ENCODE measurements around the gene ZER1.

DNA sequence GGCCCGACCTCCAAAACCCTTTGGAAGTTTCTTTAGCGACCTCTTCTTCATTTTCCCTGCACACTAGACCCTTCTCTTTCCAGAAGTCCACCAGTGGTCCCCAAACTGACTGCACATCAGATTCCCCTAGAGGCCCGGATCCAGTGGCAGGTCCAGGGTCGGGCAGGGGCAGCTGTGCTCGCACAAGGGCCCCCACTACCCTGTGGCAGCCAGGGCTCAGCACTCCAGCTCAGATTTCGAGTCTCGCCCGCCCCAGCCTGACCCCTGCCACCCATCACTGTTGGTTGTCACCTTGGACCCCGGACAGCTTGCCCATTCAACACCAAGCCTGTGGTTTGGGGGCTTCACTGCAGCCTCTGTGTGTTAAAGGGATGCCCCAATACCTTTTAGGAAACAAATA lies 40.0 kb downstream of the ZER1 start:
- TF ChIP-seq, protein P1, sequence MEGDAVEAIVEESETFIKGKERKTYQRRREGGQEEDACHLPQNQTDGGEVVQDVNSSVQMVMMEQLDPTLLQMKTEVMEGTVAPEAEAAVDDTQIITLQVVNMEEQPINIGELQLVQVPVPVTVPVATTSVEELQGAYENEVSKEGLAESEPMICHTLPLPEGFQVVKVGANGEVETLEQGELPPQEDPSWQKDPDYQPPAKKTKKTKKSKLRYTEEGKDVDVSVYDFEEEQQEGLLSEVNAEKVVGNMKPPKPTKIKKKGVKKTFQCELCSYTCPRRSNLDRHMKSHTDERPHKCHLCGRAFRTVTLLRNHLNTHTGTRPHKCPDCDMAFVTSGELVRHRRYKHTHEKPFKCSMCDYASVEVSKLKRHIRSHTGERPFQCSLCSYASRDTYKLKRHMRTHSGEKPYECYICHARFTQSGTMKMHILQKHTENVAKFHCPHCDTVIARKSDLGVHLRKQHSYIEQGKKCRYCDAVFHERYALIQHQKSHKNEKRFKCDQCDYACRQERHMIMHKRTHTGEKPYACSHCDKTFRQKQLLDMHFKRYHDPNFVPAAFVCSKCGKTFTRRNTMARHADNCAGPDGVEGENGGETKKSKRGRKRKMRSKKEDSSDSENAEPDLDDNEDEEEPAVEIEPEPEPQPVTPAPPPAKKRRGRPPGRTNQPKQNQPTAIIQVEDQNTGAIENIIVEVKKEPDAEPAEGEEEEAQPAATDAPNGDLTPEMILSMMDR (conservative IDR thresholded peaks at IDR 0.05; ENCODE audit: low read depth, low read length): no peak
- TF ChIP-seq POLR2A (IDR thresholded peaks at IDR 0.05; ENCODE audit: low read depth, low read length) (no peak), RCOR1 (IDR thresholded peaks at IDR 0.05; ENCODE audit: insufficient replicate concordance, low read length) (no peak), RAD21 (IDR thresholded peaks at IDR 0.05; ENCODE audit: low read length) (no peak), RFX5 (IDR thresholded peaks at IDR 0.05; ENCODE audit: low read depth, low read length) (no peak), CEBPB (IDR thresholded peaks at IDR 0.05; ENCODE audit: low read depth, low read length) (no peak), MAFK (IDR thresholded peaks at IDR 0.05; ENCODE audit: low read depth, low read length) (no peak), SMC3 (IDR thresholded peaks at IDR 0.05; ENCODE audit: low read depth, low read length) (no peak), FOS (IDR thresholded peaks at IDR 0.05; ENCODE audit: low read depth, low read length) (no peak), MAZ (IDR thresholded peaks at IDR 0.05; ENCODE audit: borderline replicate concordance, low read depth, low read length) (no peak)
- TF ChIP-seq, protein P2, sequence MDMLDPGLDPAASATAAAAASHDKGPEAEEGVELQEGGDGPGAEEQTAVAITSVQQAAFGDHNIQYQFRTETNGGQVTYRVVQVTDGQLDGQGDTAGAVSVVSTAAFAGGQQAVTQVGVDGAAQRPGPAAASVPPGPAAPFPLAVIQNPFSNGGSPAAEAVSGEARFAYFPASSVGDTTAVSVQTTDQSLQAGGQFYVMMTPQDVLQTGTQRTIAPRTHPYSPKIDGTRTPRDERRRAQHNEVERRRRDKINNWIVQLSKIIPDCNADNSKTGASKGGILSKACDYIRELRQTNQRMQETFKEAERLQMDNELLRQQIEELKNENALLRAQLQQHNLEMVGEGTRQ (IDR thresholded peaks at IDR 0.05; ENCODE audit: low read depth, low read length): no peak
